ENCODE data around the gene PADI4.
"Not testable (repeated sequence)": the region's sequence is repeated elsewhere in the genome, so short reads cannot be mapped to it uniquely, and the experiment has no call there.

PADI4 gene

DNA sequence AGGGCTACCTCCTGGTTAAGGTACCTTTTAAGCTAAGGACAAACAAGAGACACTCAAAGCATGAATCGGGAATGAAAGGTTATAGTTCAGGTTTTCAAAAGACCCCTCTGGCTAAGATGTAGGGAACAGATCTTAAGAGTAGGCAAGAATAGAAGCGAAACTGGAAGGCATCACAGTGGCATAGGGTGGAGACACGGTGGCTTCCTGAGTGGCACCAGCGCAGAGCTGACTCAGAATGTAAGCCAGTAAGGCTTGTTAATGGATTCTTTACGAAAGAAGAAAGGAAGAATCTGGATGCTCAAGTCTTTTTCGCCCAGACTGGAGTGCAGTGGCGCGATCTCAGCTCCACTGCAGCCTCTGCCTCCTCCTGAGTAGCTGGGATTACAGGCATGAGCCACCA lies 85.2 kb downstream of the PADI4 start:
- Mint-ChIP-seq H3K9me3 (no peaks in the 10 kb centered on the region), H3K27ac (no peak overlapping the region), H3K4me1 (peaks cover 17% of the 10 kb centered on the region), H3K36me3 (no peaks in the 10 kb centered on the region), H3K27me3 (peaks cover 34% of the 10 kb centered on the region), H3K4me3 (no peak overlapping the region)
- DNase-seq, result no peak
- CTCF ChIA-PET, result interaction anchor here (0.9 kb wide), 1 partner anchor 56 kb away, joined by 3 read pairs; no protein-coding TSS in a partner anchor

DNA sequence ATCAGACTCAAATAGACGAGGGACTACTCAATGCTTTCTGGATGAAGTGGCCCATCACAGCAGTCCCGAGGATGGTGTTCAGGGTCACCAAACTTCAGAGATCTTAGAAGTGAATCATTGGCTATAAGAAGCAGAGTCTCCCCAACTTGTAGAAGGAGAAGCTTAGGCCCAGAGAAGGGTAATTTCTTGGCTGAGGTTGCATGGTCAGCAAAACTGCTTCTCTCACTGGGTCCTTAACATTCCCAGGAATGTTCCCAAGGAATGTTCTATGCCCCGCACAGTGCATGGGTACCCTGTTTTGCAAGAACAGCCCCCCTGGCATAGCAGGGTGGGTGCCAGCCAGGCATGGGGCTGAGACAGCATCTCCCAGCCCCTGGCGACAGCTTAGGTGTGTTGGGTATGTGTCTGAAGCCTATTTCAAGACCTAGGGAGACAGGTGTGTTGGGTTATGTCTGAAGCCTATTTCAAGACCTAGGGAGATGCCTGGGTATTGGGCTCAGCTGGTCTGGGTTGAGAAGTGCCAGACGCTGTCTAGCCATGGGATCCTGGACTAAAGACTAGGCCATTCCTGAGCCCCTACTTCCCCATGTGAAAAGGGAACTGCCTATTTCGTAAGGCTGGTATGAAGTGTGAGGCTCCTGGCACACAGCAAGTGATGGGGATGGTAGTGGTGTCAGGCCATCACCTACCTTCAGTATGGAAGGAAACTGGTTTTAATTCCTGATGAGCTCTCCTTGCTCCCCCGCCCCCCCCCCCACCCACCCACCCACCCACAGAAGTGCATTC lies 90.1 kb downstream of the PADI4 start:
- Mint-ChIP-seq H3K27me3 (peaks cover 17% of the 10 kb centered on the region), H3K4me1 (peaks cover 9% of the 10 kb centered on the region), H3K27ac (no peak overlapping the region), H3K4me3 (no peak overlapping the region), H3K36me3 (no peaks in the 10 kb centered on the region), H3K9me3 (no peaks in the 10 kb centered on the region)
- DNase-seq, result no peak
- CTCF ChIA-PET, result no interaction called here

DNA sequence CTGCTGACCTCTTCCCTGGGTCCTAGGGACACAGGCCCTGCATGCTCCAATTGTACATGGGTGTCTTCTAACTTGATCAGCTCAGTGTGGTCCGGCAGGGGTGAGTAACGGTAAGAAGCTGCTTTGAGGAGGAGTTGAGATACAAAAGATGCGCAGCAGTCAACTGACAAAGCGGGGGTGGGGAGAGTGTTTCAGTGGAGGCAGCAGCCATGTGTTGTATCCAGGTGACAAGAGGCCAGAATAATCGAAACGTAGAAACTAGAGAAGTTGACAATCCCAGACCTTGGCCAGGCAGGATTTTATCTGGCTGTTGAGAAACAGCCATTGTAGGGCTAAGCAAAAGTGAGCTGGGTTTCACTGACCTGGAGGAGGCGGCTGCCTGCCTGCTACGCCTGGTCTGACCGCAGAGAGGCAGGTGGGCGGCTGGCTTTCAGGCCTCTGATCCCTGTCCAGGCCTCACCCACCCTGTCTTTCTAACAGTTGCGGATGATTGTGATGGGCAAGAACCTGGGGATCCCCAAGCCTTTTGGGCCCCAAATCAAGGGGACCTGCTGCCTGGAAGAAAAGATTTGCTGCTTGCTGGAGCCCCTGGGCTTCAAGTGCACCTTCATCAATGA lies 92.8 kb downstream of the PADI4 start:
- Mint-ChIP-seq H3K9me3 (no peaks in the 10 kb centered on the region), H3K36me3 (peaks cover 3% of the 10 kb centered on the region), H3K27ac (no peak overlapping the region), H3K27me3 (peaks cover 2% of the 10 kb centered on the region), H3K4me1 (no peaks in the 10 kb centered on the region), H3K4me3 (no peak overlapping the region)
- DNase-seq, result no peak
- CTCF ChIA-PET, result no interaction called here

DNA sequence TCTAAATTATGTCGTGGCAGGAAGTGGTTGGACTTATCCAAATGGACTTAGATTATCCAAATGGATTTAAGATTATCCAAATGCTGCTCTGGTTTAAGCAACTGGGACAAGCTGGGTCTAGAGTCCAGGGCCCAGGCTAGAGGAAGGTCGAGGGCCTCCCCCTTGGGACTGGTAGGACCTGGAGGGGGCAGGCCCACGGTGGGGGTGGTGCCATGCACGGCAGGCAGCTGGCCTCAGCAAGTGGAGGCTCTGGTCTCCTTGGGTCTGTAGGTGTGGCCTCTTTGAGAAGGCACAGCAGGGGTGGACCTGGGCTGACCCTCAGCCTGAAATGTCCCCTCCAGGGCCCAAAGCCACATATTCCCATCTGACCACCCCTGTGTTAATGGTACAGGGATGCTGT lies 93.8 kb downstream of the PADI4 start:
- DNase-seq, result no peak
- CTCF ChIA-PET, result no interaction called here
- Mint-ChIP-seq H3K36me3 (peaks cover 4% of the 10 kb centered on the region), H3K27me3 (no peaks in the 10 kb centered on the region), H3K27ac (no peak overlapping the region), H3K4me3 (no peak overlapping the region), H3K4me1 (no peaks in the 10 kb centered on the region), H3K9me3 (no peaks in the 10 kb centered on the region)

DNA sequence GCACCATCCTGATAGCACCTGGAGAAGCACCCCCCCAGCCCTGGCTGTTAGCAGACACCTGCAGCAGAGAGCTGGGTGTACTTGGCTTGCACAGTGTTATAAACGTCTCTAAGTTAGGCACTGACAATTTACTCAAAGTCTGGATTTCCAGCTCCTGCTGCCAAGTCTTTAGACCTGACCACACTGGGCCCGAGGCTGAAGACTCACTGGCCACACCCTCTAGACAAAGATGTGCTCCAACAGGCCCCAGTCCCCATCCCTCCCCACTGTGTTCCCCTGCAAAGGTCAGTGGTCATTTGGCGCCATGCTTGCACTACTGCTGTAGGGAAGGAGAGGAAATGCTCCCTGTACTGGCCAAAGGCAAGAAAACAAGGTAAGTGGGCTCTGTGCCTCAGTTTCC lies 95.1 kb downstream of the PADI4 start:
- H3K27ac Mint-ChIP-seq, result no peak overlapping the region
- H3K4me1 Mint-ChIP-seq, result no peaks in the 10 kb centered on the region
- CTCF ChIA-PET, result no interaction called here
- H3K27me3 Mint-ChIP-seq, result no peaks in the 10 kb centered on the region
- no peaks in the 10 kb centered on the region for H3K9me3 Mint-ChIP-seq
- peaks cover 14% of the 10 kb centered on the region for H3K36me3 Mint-ChIP-seq
- H3K4me3 Mint-ChIP-seq, result no peak overlapping the region
- DNase-seq, result no peak

DNA sequence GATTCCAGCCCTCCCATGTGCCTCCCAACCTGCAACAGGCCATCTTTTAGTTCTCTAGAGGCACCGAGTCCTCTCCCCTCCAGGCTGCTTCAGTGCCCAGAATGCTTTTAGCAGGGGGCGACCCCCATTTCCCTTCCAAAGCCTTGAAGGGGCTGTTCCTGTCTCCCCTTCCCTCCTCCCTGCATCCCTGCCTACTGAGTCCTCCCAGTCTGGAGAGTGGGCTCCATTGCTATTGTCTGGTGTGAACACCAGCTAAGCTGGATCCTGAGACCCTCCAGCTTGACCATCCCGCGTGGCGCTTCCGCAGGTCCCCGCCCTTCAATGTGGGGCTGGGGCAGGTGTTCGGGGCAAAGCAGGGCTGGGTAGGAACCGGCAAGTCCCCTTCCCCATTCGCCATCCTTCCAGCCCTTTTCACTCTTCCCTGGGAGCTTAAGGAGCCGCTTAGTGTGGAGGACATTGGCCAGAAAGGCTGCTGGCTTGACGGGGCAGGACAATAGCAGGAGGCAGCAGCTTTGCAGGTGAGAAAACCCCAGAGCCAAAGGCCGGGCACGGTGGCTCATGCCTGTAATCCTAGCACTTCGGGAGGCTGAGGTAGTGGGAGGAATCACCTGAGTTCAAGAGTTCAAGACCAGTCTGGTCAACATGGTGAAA lies 96.2 kb downstream of the PADI4 start:
- CTCF ChIA-PET, result no interaction called here
- no peak overlapping the region for H3K4me3 Mint-ChIP-seq
- H3K27ac Mint-ChIP-seq, result no peak overlapping the region
- H3K36me3 Mint-ChIP-seq, result peaks cover 23% of the 10 kb centered on the region
- H3K27me3 Mint-ChIP-seq, result no peaks in the 10 kb centered on the region
- H3K4me1 Mint-ChIP-seq, result no peaks in the 10 kb centered on the region
- DNase-seq, result no peak
- no peaks in the 10 kb centered on the region for H3K9me3 Mint-ChIP-seq

DNA sequence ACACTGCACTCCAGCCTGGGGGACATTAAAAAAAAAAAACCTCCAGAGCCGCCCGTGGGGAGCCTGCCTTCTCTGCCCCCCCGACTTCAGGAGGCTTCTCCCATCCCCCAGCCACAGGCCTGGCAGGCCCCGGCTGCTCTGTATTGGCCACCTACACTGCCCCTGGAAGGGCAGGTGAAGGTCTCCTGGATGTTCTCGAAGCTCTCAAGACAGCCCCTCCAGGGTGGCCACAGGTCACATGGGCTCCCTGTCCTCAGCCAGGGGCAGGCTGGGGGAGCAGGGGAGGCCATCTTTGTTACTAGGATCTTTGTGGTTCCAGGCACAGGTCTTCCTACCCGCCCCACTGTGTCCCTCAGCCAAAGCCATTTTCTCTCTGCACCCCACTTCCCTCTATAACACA lies 96.8 kb downstream of the PADI4 start:
- no peaks in the 10 kb centered on the region for H3K9me3 Mint-ChIP-seq

DNA sequence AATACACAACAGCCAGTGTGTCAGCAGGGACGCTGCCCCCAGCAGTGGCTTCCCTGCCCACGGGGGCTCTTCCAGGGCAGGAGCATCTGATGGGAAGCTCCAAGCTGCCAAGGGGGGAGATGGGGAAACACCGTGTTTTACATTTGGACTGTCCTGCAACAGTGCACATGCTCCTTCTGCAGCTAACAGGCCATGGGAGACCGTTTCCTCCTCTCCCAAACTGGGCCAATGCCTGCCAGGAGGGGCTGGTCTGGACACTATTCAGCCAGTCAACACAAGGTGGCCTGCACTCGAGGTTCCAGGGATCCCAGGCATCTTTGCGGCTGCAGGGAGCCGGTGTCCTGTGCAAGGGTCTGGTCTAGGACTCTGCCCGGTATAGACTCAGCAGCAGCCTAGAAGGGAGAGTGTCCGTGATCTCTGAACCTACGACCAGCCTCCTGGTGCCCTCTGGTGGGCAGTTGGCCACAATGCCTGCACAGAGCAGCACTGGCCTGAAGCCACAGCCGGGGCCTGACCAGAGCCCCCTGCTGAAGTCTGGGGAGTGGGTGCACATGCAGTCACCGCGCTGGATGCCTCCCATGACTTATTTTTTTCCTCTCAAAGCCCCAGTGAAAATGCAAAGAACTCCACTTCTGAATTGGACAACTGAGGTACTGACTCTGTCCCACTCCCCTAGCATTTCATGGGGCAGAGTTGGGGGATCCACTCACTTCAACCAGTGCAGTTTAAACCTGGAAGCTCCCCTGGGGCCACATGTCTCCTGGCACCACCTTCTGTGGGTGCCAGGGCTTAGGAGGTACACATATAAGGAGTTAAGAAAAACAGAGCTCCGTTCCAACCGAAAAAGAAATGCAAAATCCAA lies 98.1 kb downstream of the PADI4 start:
- CTCF ChIA-PET, result no interaction called here
- H3K4me3 Mint-ChIP-seq, result no peak overlapping the region
- no peaks in the 10 kb centered on the region for H3K4me1 Mint-ChIP-seq
- peak; percentile 61 for DNase-seq
- no peak overlapping the region for H3K27ac Mint-ChIP-seq
- no peaks in the 10 kb centered on the region for H3K27me3 Mint-ChIP-seq
- H3K9me3 Mint-ChIP-seq, result no peaks in the 10 kb centered on the region
- H3K36me3 Mint-ChIP-seq, result peaks cover 37% of the 10 kb centered on the region

More for the DNA sequence above, 96.8 kb downstream of the PADI4 start:
- CTCF ChIA-PET, result no interaction called here
- Mint-ChIP-seq H3K27me3 (no peaks in the 10 kb centered on the region), H3K27ac (no peak overlapping the region), H3K4me3 (no peak overlapping the region), H3K4me1 (no peaks in the 10 kb centered on the region), H3K36me3 (peaks cover 28% of the 10 kb centered on the region)
- DNase-seq, result no peak

DNA sequence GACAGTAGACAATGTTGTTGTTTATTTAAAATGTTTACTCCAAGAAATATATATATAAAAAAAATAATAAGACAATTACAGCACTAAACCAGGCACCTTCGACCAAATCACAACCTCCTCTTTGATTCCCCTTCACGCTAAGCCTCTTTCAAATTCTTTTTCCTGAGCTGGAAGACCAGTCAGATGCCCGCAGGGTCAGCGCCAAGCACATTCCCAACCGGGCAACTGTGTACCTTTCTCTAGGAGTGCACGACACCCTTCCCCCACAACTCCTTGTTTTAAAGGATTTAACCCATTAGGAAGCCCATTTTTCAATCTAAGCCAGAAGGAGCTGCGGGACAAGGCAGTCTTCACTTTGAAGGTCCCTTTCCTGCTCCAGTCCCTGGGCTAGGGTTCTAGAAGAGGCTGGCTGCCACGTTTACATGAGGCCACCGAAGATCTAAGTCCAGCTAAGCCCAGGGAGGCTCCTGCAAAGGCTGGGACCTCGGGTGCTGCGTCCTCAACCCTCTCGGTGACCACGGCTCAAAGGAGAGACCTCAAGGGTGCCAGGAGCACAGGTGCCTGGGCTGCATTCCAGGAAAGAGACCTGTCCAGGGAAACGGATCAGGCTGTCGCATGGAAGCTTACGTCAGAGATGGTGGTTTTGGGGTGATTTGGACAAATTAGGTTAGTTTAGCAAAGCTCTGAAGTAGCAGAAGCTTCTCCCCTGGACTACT lies 98.9 kb downstream of the PADI4 start:
- CTCF ChIA-PET, H3K27ac Mint-ChIP-seq, H3K9me3 Mint-ChIP-seq, H3K4me1 Mint-ChIP-seq, H3K27me3 Mint-ChIP-seq, DNase-seq, H3K4me3 Mint-ChIP-seq: not testable (repeated sequence)
- H3K36me3 Mint-ChIP-seq, result peaks cover 43% of the 10 kb centered on the region

DNA sequence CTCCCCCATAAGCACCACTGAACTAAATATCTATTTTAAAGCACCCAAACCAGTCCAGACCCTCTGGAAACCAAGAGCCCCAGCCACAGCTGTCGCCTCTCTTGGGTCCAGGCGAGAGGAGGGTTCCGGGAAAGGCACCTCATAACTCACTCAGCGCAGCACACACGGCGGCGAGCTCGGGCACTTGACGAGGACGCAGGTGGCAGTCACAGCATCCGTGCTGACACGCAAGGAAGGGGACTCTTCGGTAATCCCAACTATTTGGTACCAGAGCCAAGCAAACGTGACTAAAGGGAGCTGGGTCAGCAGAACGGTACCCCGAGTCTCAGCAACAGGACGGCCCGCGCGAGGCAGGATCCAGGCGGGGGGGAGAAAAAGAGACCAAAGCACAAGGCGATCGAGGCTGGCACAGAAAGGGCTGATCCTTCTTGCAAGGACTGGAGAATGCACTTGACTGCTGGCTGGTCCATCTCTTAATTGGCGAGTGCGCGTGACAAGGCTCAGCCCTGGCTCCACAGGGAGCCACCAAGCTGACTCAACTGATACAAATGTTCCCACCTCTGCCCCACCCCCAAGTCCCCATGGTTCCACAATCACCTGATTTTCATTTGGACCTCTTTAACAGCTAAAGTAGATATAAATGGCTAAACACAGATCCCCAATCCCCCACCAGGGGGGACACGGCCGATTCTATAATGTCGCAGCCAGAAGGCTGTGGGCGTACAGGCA lies 100.0 kb downstream of the PADI4 start:
- not testable (repeated sequence) for H3K9me3 Mint-ChIP-seq, H3K4me1 Mint-ChIP-seq, H3K27me3 Mint-ChIP-seq, DNase-seq, H3K27ac Mint-ChIP-seq, H3K4me3 Mint-ChIP-seq
- CTCF ChIA-PET, result interaction anchor here (0.6 kb wide), 1 partner anchor 30 kb away, joined by 3 read pairs; no protein-coding TSS in a partner anchor
- H3K36me3 Mint-ChIP-seq, result peaks cover 52% of the 10 kb centered on the region

DNA sequence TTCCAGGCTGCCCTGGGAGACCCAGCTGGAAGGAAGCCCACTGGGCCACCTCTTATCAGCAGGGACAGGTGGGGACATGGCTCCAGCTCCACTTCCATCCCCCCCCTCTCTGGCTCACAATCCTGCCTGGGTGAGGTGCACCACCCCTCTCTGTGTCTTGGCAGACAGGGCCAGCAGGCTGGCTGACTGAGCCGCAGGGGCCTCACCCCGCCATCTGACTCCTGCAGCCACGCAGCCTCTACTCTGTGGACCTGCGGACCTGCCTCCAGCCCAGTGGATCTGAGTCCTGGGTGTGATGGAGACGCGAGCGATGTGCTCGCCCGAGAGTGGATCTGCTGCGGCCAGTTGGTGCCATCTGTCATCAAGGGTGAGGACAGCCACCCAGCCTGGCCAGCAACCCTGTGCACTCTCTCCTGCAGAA lies 101.4 kb downstream of the PADI4 start:
- Mint-ChIP-seq H3K36me3 (peaks cover 60% of the 10 kb centered on the region), H3K27me3 (no peaks in the 10 kb centered on the region), H3K4me1 (no peaks in the 10 kb centered on the region), H3K27ac (no peak overlapping the region), H3K4me3 (no peak overlapping the region), H3K9me3 (no peaks in the 10 kb centered on the region)
- no peak for DNase-seq
- CTCF ChIA-PET, result interaction anchor here (0.9 kb wide), 1 partner anchor 12 kb away, joined by 3 read pairs; no protein-coding TSS in a partner anchor

DNA sequence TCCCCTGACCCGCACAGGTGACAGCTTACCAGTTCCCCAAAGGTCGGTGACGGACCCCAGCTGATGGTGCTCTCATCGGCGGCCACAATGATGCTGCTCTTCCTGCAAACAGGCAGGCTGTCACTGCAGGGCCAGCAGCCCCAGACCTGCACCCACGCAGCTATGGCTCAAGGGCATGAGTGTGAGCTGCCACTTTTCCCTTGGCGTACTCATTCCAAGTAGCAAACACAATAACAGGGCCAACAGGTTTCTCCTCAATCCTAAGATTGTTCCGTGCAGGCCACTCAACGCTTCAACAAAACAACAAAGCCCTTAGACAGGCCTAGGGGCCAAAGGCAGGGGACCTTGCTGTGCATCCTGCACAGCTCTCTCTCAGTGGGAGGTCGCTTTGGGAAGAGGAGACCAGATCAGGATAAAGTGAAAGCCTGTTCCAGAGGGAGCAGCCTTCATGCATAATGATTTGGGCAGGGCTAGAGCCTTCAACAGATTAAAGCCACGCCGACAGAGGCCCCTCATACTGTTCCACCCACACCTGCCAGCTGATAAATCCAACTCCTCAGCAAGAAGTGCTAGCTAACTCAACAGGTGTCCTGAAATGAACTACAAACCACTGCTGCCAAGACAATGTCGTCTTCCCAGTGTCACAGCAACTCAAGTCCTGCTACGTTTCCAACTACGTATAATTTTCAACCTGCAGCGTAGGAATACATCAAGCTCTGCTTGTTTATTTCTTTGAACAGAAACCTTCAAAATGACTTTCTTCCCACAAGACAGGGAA lies 104.3 kb downstream of the PADI4 start:
- CTCF ChIA-PET, result no interaction called here
- no peaks in the 10 kb centered on the region for H3K9me3 Mint-ChIP-seq
- peaks cover 76% of the 10 kb centered on the region for H3K36me3 Mint-ChIP-seq
- H3K4me3 Mint-ChIP-seq, result no peak overlapping the region
- no peak for DNase-seq
- no peak overlapping the region for H3K27ac Mint-ChIP-seq
- no peaks in the 10 kb centered on the region for H3K4me1 Mint-ChIP-seq
- no peaks in the 10 kb centered on the region for H3K27me3 Mint-ChIP-seq

Data from activated naive CD4-positive, alpha-beta T cell treated with anti-CD3 and anti-CD28 coated beads, Interleukin-2, amount 10 ng/mL, durations not matched to agents 7 days and 5 days (primary cell).